PC-9 (cell line): ENCODE results near the gene C1orf167.

Experiments used
- CTCF ChIP-seq: fragments of 200-600 bp; sonication (generic); conservative IDR thresholded peaks from 2 replicates; pipeline ENCODE4 v1.6.1; 2017; ENCODE audit warnings: mixed run types, antibody characterized with exemption, mild to moderate bottlenecking, moderate library complexity
- EZH2 ChIP-seq: fragments of 200-600 bp; sonication (generic); IDR thresholded peaks from 2 replicates; pipeline ENCODE4 v1.8.0; 2017; ENCODE audit warnings: antibody characterized with exemption, low read depth

DNA sequence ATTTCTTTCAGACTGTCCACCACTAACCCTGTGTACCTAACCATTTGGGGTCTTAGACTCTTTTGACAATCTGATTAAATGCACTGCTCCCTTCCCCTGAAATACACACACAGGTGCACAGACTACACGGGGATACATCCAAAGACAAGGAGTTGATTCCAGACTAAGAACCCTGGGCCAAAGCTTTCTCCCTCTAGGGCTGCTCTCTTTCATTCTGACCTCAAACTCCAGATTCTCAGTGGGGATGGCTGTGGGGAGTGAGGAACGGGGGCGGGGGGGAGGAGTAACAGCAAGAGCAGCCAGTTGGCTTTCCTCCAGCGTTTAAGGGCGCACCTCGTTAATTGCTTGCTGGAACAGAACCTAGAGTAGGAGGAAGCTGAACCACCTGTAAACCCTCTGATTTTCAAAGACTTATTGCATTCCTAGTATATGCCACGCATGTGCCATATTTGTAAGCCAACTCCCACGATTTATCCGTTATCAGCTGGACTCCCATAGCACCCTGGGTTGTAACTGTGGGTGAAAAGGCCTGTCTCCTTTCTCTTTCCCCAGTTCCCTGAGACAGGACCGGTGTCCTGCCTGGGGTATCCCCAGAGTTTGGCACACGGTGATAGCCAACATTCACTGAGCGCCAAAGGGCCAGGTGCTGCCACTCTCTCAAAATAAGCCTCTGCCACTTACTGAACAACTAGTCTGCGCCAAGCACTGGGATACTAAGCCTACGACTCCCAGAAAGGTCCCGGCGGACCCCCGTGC lies 42.9 kb downstream of the C1orf167 start:
- TF ChIP-seq EZH2 (no peak), CTCF (no peak)
